ENCODE data around the gene RPS23.

The RPS23 gene

DNA sequence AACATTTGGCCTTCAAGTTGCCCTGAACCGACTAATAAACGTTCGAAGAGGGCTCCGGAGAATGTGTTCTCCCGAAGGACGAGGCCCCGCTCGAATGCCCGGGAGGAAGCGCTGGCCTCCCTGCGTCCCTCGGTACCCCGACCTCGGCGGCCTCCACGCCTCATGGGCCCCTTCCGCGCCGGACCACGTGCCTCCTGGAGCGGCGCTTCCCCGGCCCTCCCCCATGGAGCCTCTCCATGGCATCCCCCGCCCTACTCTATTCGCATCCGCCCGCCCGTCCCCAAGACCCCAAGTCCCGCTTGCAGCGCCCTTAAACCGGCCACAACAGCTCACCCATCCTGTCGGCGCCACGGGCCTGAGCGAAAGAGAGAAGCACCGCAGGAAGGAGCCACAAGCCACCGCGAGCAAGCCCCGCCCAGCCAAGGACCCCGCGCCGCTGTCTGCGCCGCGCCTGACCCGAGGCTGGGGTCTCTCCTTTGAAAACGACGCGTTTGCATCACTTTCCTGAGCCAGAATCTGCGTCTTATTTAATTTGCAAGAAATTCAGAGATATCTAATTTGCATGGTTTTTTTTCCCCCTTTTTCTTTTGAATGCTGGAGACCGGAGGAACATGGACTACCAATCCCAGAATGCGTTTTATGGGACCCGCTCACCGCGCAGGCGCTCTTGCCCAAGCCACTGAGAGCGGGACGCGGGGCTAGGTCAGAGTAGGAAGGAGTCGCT lies at the start of gene RPS23:
RPS23 (minus strand) TSS at position 368 of the 724 bp plus-strand sequence; CDS start at position 337, 31 bp downstream.
- in situ Hi-C loops (cut with HindIII; ENCODE audit: low sequenced_read_pairs), result no loop called here

GRCh38 chr5:82327941-82328340 lies 49.8 kb upstream of the RPS23 start:
- in situ Hi-C loops (cut with HindIII; ENCODE audit: low sequenced_read_pairs), result no loop called here

GRCh38 chr5:82325996-82326395 lies 47.8 kb upstream of the RPS23 start:
- in situ Hi-C loops (cut with HindIII; ENCODE audit: low sequenced_read_pairs), result no loop called here

- in situ Hi-C loops (cut with HindIII; ENCODE audit: low sequenced_read_pairs), result no loop called here
Measured at GRCh38 chr5:82325155-82325554, 47.0 kb upstream of the RPS23 start.

DNA sequence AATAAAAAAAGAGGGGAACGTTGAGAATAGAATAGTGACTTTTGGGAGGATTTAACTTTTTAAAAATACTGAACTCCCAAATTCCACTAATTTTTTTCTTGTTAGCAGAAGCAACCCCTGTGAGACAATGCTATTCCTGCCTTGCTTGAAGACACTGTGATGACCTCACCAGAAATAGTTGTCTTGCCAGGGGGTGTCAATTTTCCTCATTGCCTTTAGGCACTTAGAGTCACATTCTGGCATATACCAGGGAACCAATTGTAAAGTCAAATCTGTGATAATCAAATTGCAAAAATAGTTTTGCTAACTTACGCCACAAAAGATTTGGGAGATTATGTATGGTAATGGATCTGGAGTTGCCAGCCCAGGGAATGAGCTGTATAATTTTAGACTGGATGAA lies 42.8 kb upstream of the RPS23 start:
- in situ Hi-C loops (cut with HindIII; ENCODE audit: low sequenced_read_pairs), result no loop called here

GRCh38 chr5:82319651-82320376 lies 41.7 kb upstream of the RPS23 start:
- in situ Hi-C loops (cut with HindIII; ENCODE audit: low sequenced_read_pairs), result no loop called here

- in situ Hi-C loops (cut with HindIII; ENCODE audit: low sequenced_read_pairs), result no loop called here
Measured at GRCh38 chr5:82319192-82319591, 41.0 kb upstream of the RPS23 start.

DNA sequence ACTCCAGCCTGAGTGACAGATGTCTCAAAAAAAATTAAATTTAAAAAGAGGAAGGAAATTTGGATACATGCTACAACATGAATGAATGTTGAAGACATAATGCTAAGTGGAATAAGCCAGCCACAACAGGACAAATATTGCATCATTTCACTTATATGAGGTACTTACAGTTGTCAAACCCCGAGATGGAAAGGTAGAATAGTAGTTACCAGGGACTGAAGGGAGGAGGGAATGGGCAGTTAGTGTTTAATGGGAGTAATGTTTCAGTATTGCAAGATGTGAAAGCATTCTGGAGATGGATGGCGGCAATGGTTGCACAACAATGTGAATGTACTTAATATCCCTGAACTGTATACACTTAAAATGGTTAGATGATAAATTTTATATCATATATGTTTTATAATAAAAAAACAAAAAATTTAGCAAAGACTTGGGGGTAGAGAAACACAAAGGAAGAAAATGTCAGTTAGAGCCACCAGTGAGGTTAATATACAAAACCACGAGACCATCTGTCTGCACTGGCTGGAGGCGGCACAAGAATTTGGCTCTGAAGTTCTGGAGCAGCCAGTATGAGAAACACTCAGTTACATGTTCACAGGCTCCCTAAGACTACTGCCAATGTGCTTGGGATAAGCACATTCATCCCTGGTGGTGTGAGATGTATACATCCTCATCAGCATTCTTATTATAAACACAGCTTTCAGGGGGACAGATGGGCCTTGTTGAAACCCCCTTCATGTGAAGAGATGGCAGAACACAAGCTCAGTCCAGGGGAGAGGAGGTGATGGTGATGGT lies 37.0 kb upstream of the RPS23 start:
- in situ Hi-C loops (cut with HindIII; ENCODE audit: low sequenced_read_pairs), result no loop called here

GRCh38 chr5:82313016-82313415 lies 34.9 kb upstream of the RPS23 start:
- in situ Hi-C loops (cut with HindIII; ENCODE audit: low sequenced_read_pairs), result no loop called here

GRCh38 chr5:82312373-82312856 lies 34.3 kb upstream of the RPS23 start:
- in situ Hi-C loops (cut with HindIII; ENCODE audit: low sequenced_read_pairs), result no loop called here

- in situ Hi-C loops (cut with HindIII; ENCODE audit: low sequenced_read_pairs), result no loop called here
Measured at GRCh38 chr5:82309091-82309531, 31.0 kb upstream of the RPS23 start.

- in situ Hi-C loops (cut with HindIII; ENCODE audit: low sequenced_read_pairs), result no loop called here
Measured at GRCh38 chr5:82308416-82308815, 30.3 kb upstream of the RPS23 start.

DNA sequence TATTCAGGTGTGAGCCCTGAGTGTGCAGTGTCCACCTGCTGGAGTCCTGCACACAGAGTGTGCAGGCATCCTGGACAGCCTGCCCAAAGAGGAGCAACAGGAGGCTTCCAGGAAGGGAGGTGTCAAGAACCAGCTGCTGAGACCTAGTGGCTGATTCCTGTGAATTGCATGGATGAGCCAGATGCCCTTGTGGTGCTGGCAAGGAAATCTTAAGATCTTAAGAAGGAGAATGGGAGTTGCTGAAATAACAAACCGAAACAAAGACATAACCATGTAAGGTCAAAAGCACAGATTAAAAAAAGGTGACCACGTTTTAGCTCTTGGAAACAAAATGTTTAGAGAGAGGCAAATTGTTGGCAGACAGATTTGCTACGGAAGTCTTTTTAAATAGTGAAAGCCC lies 29.3 kb upstream of the RPS23 start:
- in situ Hi-C loops (cut with HindIII; ENCODE audit: low sequenced_read_pairs), result no loop called here

DNA sequence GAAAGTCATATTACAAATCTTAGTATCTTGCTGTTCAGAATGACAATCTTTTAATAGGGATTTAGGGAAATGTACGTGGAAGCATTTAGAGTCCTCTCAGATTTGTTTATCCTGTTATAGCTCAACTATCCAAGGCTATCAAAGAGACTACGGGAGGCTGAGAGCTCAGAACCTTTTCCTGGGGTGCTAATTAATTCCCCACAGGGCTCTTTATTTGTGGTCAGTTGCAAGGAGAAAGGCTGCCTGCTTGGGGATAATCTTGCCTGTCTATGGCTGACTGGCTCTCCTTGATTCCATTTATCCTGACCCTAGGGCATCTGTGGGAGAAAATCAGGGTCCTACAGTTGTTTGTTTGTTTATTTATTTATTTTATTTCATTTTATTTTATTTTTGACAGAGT lies 28.0 kb upstream of the RPS23 start:
- in situ Hi-C loops (cut with HindIII; ENCODE audit: low sequenced_read_pairs), result no loop called here

GRCh38 chr5:82301190-82301589 lies 23.0 kb upstream of the RPS23 start:
- in situ Hi-C loops (cut with HindIII; ENCODE audit: low sequenced_read_pairs), result no loop called here

- in situ Hi-C loops (cut with HindIII; ENCODE audit: low sequenced_read_pairs), result no loop called here
Measured at GRCh38 chr5:82298668-82299067, 20.5 kb upstream of the RPS23 start.

DNA sequence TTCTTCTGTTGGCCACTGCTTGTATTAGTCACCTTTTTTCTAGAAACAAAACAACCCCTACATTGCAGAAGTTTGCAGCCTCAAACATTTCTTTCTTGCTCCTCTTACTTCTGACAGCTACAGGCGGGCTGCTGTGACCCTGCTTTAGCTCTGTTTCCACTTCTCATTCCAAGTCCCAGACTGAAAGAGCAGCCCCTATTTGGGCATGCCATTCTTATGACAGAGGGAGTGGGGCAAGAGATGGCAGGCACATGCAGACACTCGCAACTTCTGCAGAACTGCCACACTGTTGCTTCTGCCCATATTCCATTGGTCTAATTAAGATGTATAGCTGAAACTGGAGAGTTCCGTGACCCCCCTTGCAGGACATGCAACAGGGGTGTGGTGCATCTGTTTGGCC lies 19.6 kb upstream of the RPS23 start:
- in situ Hi-C loops (cut with HindIII; ENCODE audit: low sequenced_read_pairs), result no loop called here

DNA sequence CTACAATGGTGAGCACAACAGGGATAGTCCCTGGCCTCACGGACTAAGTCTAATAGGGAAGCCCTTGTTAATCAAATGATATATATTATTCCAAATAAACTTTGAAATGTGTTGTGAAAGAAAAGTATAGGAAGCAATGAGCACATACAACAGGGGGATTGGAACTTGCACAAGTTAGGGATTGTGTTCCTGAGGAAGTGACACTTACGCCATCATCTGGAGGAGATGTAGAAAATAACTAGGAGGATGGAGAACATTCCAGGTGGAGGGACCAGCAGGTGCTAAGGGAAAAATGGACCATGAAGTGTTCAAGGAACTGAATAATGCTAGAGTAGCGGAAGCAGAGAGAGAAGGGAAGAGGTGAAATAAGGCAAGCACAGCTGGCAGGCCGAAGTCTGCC lies 18.8 kb upstream of the RPS23 start:
- in situ Hi-C loops (cut with HindIII; ENCODE audit: low sequenced_read_pairs), result no loop called here

GRCh38 chr5:82295959-82296531 lies 17.9 kb upstream of the RPS23 start:
- in situ Hi-C loops (cut with HindIII; ENCODE audit: low sequenced_read_pairs), result no loop called here

GRCh38 chr5:82295144-82295543 lies 17.0 kb upstream of the RPS23 start:
- in situ Hi-C loops (cut with HindIII; ENCODE audit: low sequenced_read_pairs), result no loop called here

GRCh38 chr5:82291420-82291819 lies 13.3 kb upstream of the RPS23 start:
- in situ Hi-C loops (cut with HindIII; ENCODE audit: low sequenced_read_pairs), result no loop called here
